ENCODE results near the gene ADGRF5.

The ADGRF5 gene

DNA sequence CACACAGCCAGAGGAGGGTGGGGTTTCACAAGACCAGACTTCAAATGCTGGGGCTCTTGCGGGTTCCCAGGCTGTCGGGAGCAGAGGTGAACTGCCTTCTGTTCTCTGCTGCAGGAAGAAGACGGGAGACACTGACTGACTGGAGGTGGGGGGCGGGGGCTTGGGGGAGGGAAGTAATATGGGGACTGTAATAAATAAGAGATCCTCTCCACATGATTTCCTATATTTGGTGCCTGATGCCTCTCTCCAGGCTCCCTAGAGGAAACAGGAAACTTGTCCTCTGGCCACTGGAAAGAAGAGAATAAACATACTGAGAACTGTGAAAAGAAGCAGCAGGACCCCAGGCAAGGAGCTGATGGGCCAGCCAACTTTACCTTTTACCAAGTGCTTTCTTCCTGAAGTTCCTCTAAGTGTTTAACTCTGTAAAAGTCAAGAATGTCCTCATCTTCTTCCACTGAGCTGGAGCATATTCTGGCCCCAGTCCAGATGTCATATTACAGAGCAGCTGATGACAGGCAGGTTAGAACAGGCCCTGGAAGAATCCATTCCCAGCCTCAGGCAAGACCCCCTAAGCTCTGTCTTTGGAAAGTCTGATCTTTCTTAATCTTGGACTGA is 33.2 kb upstream of the ADGRF5 start:
- H3K9me3 ChIP-seq: no peaks in the 10 kb centered on the region
- H3K27me3 ChIP-seq: no peaks in the 10 kb centered on the region
- no peaks in the 10 kb centered on the region for H3K36me3 ChIP-seq
- no peak overlapping the region for H3K27ac ChIP-seq
- no peak overlapping the region for H3K4me3 ChIP-seq (ENCODE audit: low read depth in 1 of 2, low read length in 1 of 2)
- TF ChIP-seq, protein P1, sequence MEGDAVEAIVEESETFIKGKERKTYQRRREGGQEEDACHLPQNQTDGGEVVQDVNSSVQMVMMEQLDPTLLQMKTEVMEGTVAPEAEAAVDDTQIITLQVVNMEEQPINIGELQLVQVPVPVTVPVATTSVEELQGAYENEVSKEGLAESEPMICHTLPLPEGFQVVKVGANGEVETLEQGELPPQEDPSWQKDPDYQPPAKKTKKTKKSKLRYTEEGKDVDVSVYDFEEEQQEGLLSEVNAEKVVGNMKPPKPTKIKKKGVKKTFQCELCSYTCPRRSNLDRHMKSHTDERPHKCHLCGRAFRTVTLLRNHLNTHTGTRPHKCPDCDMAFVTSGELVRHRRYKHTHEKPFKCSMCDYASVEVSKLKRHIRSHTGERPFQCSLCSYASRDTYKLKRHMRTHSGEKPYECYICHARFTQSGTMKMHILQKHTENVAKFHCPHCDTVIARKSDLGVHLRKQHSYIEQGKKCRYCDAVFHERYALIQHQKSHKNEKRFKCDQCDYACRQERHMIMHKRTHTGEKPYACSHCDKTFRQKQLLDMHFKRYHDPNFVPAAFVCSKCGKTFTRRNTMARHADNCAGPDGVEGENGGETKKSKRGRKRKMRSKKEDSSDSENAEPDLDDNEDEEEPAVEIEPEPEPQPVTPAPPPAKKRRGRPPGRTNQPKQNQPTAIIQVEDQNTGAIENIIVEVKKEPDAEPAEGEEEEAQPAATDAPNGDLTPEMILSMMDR (IDR thresholded peaks at IDR 0.05): no peak
- no peaks in the 10 kb centered on the region for H3K4me1 ChIP-seq (ENCODE audit: control insufficient read depth in 1 of 2, insufficient read depth in 1 of 2, low read depth in 1 of 2, low read length in 1 of 2)

DNA sequence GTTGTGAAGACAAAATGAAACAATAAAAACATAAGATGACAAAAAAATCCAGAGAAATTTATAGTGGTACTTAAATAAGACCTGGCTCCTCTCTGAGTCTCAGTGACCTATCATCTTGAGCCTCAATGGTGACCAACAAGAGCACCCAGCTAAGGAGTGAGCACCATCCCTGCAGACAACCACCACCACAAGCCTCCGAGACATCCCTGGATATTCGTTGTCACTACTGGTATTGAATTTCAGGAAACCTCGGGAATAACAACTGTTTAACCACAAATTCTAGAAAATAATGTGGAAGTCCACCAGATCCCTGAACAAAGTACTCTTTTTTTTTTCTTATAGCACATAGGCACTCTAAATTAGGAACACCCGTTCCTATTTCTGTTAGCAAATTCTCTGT is 32.2 kb upstream of the ADGRF5 start:
- no peak overlapping the region for H3K4me3 ChIP-seq (ENCODE audit: low read depth in 1 of 2, low read length in 1 of 2)
- H3K9me3 ChIP-seq: no peaks in the 10 kb centered on the region
- TF ChIP-seq, protein P1 (IDR thresholded peaks at IDR 0.05): no peak
- no peaks in the 10 kb centered on the region for H3K4me1 ChIP-seq (ENCODE audit: control insufficient read depth in 1 of 2, insufficient read depth in 1 of 2, low read depth in 1 of 2, low read length in 1 of 2)
- H3K27me3 ChIP-seq: no peaks in the 10 kb centered on the region
- H3K27ac ChIP-seq: no peak overlapping the region
- H3K36me3 ChIP-seq: no peaks in the 10 kb centered on the region

DNA sequence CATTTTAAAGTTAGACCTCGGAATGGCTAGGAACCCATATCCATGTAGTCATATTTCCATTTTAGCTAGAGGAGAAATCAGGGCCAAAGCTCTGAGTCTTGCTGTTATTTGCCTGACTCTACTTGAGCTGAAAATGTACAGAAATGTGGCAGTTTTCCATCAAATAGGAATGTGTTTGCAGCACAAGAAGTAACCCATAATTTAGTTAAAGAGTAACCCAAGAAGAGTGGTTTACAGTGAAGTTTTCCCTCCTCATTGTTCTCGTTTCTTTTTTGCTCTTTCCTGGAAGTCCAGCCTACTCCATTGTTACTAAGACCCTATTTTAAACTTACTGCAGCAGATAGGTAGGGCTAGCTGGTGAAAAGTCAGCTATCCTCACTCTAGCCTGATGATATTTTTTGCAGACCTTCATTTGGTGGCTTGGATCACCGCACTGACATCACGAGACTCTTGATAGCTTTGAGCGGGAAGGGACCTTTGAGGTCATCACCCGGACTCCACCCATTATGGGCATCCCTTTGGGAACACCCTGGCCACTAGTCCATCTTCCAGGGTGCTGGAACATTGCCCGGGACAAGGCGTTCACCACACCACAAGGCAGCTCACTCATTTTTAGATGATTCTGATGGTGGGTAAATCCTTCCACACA is 28.0 kb upstream of the ADGRF5 start:
- Histone ChIP-seq H3K9me3 (no peaks in the 10 kb centered on the region), H3K27ac (no peak overlapping the region)
- TF ChIP-seq, protein P1 (IDR thresholded peaks at IDR 0.05): no peak

DNA sequence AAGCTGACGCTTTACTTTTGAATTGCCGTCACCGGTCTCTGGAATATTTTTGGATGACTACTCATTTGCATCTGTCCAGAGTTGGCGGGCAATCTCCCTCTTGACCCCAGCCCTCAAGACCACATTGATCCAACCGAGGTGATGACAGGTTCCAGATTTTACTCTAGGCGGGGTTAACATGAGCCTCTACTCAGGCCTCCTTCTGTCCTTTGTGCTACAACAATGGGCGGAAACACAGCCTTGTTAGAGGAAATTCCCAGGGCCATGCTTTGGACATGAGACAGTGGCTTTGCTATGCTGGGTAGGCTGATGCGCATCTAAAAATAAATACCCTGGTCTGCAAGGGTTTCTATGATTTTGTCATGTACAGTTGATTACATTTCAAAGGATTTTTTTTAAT is 27.0 kb upstream of the ADGRF5 start:
- Histone ChIP-seq H3K9me3 (no peaks in the 10 kb centered on the region), H3K4me3 (ENCODE audit: low read depth in 1 of 2, low read length in 1 of 2) (no peak overlapping the region), H3K36me3 (no peaks in the 10 kb centered on the region), H3K4me1 (ENCODE audit: control insufficient read depth in 1 of 2, insufficient read depth in 1 of 2, low read depth in 1 of 2, low read length in 1 of 2) (no peaks in the 10 kb centered on the region), H3K27me3 (no peaks in the 10 kb centered on the region), H3K27ac (no peak overlapping the region)
- TF ChIP-seq, protein P1 (IDR thresholded peaks at IDR 0.05): no peak

More for the DNA sequence above, 28.0 kb upstream of the ADGRF5 start:
- Histone ChIP-seq H3K27me3 (no peaks in the 10 kb centered on the region), H3K36me3 (no peaks in the 10 kb centered on the region), H3K4me1 (ENCODE audit: control insufficient read depth in 1 of 2, insufficient read depth in 1 of 2, low read depth in 1 of 2, low read length in 1 of 2) (no peaks in the 10 kb centered on the region), H3K4me3 (ENCODE audit: low read depth in 1 of 2, low read length in 1 of 2) (no peak overlapping the region)

DNA sequence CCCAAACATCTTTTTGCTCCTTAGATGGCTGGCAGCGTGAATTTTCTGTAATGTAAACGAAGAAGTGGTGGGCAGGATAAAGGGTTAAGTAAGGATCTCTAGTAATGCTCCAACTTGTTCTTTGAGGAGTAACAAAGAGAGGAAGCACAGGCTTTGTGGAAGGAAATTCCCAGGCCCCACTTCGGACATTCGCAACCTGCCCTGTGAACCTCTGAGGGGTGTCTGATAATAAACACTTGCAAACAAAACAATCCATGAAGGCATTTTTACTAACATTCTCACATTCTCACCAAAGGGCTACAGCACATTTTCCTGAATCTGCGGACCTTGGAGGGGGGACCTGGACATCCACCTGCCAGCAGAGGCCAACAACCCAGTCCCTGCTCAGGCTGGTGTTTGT is 25.8 kb upstream of the ADGRF5 start:
- H3K36me3 ChIP-seq: no peaks in the 10 kb centered on the region
- H3K27me3 ChIP-seq: no peaks in the 10 kb centered on the region
- H3K27ac ChIP-seq: no peak overlapping the region
- TF ChIP-seq, protein P1 (IDR thresholded peaks at IDR 0.05): no peak
- no peaks in the 10 kb centered on the region for H3K9me3 ChIP-seq
- H3K4me3 ChIP-seq (ENCODE audit: low read depth in 1 of 2, low read length in 1 of 2): no peak overlapping the region
- no peaks in the 10 kb centered on the region for H3K4me1 ChIP-seq (ENCODE audit: control insufficient read depth in 1 of 2, insufficient read depth in 1 of 2, low read depth in 1 of 2, low read length in 1 of 2)

Measured in neutrophil (primary cell).